Activated CD4-positive, CD25-positive, alpha-beta regulatory T cell treated with anti-CD3 and anti-CD28 coated beads, Interleukin-2, amount 50 U/mL, for 24 hours (primary cell): ENCODE results near the gene HMGXB4.

Experiments used
- ATAC-seq, 2 donors: fragments of 150-1000 bp; cut with Tn5 transposase; one replicate each; pipeline ENCODE4 v1.10.0; 2021; ENCODE audit warnings: mild to moderate bottlenecking in 1 of 2, moderate library complexity in 1 of 2

Gene HMGXB4

GRCh38 chr22:35264986-35265385 is 7.7 kb downstream of the HMGXB4 start:
- ATAC-seq: no peak

GRCh38 chr22:35266277-35266676 is 9.0 kb downstream of the HMGXB4 start:
- no peak for ATAC-seq

- ATAC-seq: no peak
Measured at GRCh38 chr22:35269630-35270029, 12.3 kb downstream of the HMGXB4 start.

GRCh38 chr22:35274154-35274871 is 17.0 kb downstream of the HMGXB4 start:
- peak; percentile 43 to 54 for ATAC-seq

- peak; percentile 52 to 54 for ATAC-seq
Measured at GRCh38 chr22:35275580-35275979, 18.3 kb downstream of the HMGXB4 start.

- ATAC-seq: no peak
Measured at GRCh38 chr22:35276019-35276418, 18.7 kb downstream of the HMGXB4 start.

GRCh38 chr22:35288116-35288515 is 30.8 kb downstream of the HMGXB4 start:
- ATAC-seq: no peak

GRCh38 chr22:35292786-35293185 is 35.5 kb downstream of the HMGXB4 start:
- ATAC-seq: no peak

GRCh38 chr22:35296051-35296450 is 38.8 kb downstream of the HMGXB4 start:
- no peak for ATAC-seq

DNA sequence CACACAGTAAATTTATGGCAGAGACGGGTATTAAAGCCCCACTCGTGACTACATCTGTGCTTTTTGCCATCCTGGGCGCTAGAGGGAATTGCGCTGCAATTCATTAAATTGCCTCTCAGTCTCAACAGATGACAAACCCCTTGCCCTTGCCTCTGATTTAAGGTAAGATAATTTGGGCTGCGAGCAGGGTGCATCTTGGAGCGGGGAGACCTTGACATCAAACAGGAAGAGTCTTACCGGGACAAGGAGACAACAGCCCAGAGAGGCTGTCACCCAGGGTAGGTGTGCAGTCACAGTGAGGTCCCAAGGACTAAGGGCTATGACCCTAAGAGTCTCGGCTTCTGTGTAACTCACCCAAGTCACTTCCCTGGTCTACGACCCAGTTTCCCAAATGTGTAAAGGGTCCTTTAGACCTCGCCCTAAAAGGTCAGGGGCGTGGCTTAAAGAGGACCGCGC is 42.0 kb downstream of the HMGXB4 start:
- ATAC-seq: peak; percentile 9 to 12

- ATAC-seq: peak; percentile 96
Measured at GRCh38 chr22:35299673-35300499, 42.6 kb downstream of the HMGXB4 start, which contains the start of gene TOM1. TOM1 (plus strand) TSS chr22:35299894; CDS start chr22:35299929, 35 bp downstream.

DNA sequence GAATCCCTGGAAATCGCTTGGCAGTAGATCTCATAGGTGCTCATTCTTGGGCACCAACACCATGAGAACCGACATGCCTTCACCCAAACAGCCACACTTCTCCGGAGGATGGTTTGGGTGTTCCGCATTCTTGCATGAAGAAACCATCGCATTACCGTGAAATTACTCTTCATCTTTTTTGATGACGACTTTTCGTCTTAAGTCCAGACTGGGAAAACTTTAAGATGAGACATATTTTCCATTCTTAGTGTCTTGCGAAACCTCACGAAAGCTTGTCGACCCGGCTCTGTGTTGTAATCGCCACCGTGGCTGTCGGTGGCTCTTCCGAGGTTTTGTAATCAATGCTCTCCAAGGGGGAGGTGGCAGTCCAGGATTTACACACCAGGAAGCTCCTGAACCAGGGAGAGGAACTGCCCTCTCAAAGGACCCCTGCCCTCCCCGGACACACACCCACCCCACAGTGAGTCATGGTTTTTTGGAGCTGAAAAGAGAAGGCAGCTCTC is 44.1 kb downstream of the HMGXB4 start:
- ATAC-seq: no peak

GRCh38 chr22:35303029-35303624 is 45.8 kb downstream of the HMGXB4 start:
- no peak for ATAC-seq

- ATAC-seq: no peak
Measured at GRCh38 chr22:35305525-35306070, 48.3 kb downstream of the HMGXB4 start.

- peak; percentile 27 to 49 for ATAC-seq
Measured at GRCh38 chr22:35306350-35306967, 49.2 kb downstream of the HMGXB4 start.

DNA sequence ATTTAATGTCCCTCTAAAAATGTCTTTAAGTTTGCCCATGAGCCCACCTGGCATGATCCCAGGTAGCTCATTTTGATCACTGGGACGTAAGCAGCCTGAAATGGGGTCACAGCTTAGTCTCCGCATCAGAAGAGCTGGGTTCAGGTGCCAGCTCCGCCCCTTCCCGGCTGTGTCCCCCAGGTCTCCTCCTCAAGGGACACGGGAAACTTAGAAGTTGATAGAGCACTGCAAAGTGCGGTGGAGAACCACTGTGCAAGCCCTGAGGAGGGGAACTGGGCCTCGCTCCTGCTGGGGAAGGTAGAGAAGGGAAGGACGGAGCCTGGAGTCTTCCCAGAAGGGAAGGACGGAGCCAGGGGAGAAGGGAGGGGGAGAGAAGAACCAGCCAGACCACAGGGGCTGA is 50.1 kb downstream of the HMGXB4 start:
- ATAC-seq: no peak

DNA sequence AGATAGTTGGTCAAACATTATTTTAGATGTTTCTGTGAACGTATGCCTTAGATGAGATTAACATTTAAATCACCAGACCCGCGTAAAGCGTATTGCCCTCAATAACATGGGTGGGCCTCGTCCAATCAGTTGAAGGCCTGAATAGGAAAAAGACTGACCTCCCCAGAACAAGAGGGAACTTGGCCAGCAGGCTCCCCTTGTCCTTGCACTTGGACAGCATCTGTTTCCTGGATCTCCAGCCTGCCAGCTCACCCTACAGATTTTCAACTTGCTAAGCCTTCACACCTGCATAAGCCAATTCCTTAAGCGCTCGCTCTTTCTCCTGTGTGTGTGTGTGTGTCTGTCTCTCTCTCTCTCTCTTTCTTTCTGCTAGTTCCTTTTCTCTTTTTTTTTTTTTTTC is 50.6 kb downstream of the HMGXB4 start:
- ATAC-seq: no peak

DNA sequence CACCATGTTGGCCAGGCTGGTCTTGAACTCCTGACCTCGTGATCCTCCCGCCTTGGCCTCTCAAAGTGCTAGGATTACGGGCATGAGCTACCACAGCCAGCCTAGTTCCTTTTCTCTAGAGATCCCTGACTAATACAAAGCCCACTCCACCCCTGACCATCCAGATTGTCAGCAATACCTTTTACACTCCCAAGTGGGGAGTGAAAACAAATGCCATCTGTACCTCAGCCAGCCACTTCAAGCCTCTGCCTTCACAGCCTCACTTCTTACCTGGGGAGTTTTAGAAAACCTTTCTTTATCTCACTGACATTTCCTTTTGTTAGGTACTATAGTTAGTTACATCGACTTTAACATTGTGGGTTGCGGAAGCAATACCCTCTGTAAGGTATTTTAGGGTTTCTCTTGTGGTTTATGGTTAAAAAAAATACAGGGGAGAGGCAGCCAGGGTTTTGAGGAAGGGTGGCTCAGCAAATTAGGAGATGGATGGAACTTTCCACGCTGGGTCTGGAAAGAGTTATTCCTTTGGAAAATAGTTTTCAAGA is 51.3 kb downstream of the HMGXB4 start:
- ATAC-seq: no peak

GRCh38 chr22:35310556-35311550 is 53.6 kb downstream of the HMGXB4 start:
- ATAC-seq: no peak

DNA sequence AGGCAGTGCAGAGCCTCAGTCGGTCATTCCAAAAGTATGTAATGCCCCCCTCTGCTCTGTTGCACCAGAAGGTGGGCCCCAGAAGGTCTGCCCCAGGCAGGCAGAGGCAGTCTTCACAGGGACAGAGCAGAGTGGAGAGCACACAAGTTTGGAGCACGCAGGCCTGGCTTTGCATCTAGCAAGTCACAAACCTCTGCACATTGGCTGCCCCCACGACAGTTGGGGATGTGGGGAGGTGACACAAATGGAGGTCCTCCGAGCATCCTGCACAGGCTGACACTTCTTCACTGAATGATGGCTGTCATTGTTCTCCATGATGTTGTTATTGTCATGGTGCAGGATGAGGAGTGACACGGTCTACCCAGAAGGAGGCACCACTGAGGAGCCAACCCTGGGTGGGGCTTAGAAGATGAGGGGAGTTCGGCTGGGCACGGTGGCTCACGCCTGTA is 54.3 kb downstream of the HMGXB4 start:
- no peak for ATAC-seq
